PC-9 (cell line): ENCODE data around the gene TBATA. TPM values are rescaled to one million over a fixed set of nuclear protein-coding genes. Genes with fewer than 3 reads are reported as not detected.

Experiments
- BruUV-seq: library from RNA; stranded (reverse); fragments of 400-500 nt; replicated peaks from 2 replicates; lab custom pipeline; 2021; lab: Mats Ljungman, UMichigan
- CTCF ChIA-PET: fragments of 300-600 bp; sonication (Branson Sonifier 250); formaldehyde crosslinking; loops from one replicate; lab custom pipeline; 2022; ENCODE audit warnings: antibody characterized with exemption; lab: Charles Lee
- POLR2A ChIA-PET: fragments of 300-600 bp; sonication (Branson Sonifier 250); formaldehyde crosslinking; loops from one replicate; lab custom pipeline; 2022; ENCODE audit warnings: antibody characterized with exemption; ENCODE audit not compliant: unreplicated experiment; lab: Charles Lee
- DNase-seq, 2 experiments: peaks; one replicate each; pipeline versions ENCODE4 v3.0.0 to v3.0.0-alpha.2; 2015 to 2022; ENCODE audit warnings: mixed read lengths in 1 of 2
- H2AFZ ChIP-seq: fragments of 200-600 bp; sonication (generic); 2 replicates; pipeline ENCODE4 v1.8.1; 2017; ENCODE audit warnings: antibody characterized with exemption
- H3F3A ChIP-seq: fragments of 200-600 bp; sonication (generic); 2 replicates; pipeline ENCODE4 v1.8.1; 2017; ENCODE audit warnings: antibody characterized with exemption, mild to moderate bottlenecking, low read depth; ENCODE audit not compliant: insufficient read depth
- H3K27ac ChIP-seq: fragments of 200-600 bp; sonication (generic); 2 replicates; pipeline ENCODE4 v1.6.1; 2016; ENCODE audit warnings: mixed run types
- H3K27me3 ChIP-seq: fragments of 200-600 bp; sonication (generic); 2 replicates; pipeline ENCODE4 v1.6.1; 2016; ENCODE audit warnings: low read depth, mixed run types; ENCODE audit not compliant: insufficient read depth
- H3K36me3 ChIP-seq: fragments of 200-600 bp; sonication (generic); 2 replicates; pipeline ENCODE4 v1.6.1; 2016; ENCODE audit warnings: low read depth, mixed run types
- H3K4me1 ChIP-seq: fragments of 200-600 bp; sonication (generic); replicated peaks from 2 replicates; pipeline ENCODE4 v1.6.1; 2016; ENCODE audit warnings: mixed run types; ENCODE audit not compliant: insufficient read depth
- H3K4me2 ChIP-seq: fragments of 200-600 bp; sonication (generic); 2 replicates; pipeline ENCODE4 v1.6.1; 2017; ENCODE audit warnings: mixed run types
- H3K4me3 ChIP-seq: fragments of 200-600 bp; sonication (generic); 2 replicates; pipeline ENCODE4 v1.6.1; 2016; ENCODE audit warnings: mixed run types
- H3K79me2 ChIP-seq: fragments of 200-600 bp; sonication (generic); 2 replicates; pipeline ENCODE4 v1.6.1; 2017; ENCODE audit warnings: low read depth, mixed run types
- H3K9me2 ChIP-seq: fragments of 200-600 bp; sonication (generic); 2 replicates; pipeline ENCODE4 v1.8.1; 2017; ENCODE audit warnings: mild to moderate bottlenecking; ENCODE audit not compliant: insufficient read depth
- H3K9me3 ChIP-seq: fragments of 200-600 bp; sonication (generic); 2 replicates; pipeline ENCODE4 v1.8.1; 2016; ENCODE audit warnings: low read depth; ENCODE audit not compliant: insufficient read depth
- H4K20me1 ChIP-seq: fragments of 200-600 bp; sonication (generic); 2 replicates; pipeline ENCODE4 v1.8.1; 2017; ENCODE audit not compliant: insufficient read depth
- CTCF ChIP-seq: fragments of 200-600 bp; sonication (generic); conservative IDR thresholded peaks from 2 replicates; pipeline ENCODE4 v1.6.1; 2017; ENCODE audit warnings: mixed run types, antibody characterized with exemption, mild to moderate bottlenecking, moderate library complexity
- EZH2 ChIP-seq: fragments of 200-600 bp; sonication (generic); IDR thresholded peaks from 2 replicates; pipeline ENCODE4 v1.8.0; 2017; ENCODE audit warnings: antibody characterized with exemption, low read depth
- intact Hi-C: fragments of 100-400 bp; cut with micrococcal nuclease; formaldehyde crosslinking; loops from one replicate; pipeline ENCODE4 v1.10.0; 2022; ENCODE audit not compliant: unreplicated experiment
- total RNA-seq: library from RNA; stranded (reverse); gene quantifications from 2 replicates; pipeline ENCODE4 v1.2.3, GENCODE V29; 2021

TBATA gene
- total RNA-seq, 1 experiment from 2014 or later = not detected

- intact Hi-C loops = no loop called here
- H3K4me2 ChIP-seq = no peak overlapping the region
- peaks cover 19% of the 10 kb centered on the region for H3K4me1 ChIP-seq
- no peaks in the 10 kb centered on the region for H3K79me2 ChIP-seq
- H3K4me3 ChIP-seq = no peak overlapping the region
- peaks cover 12% of the 10 kb centered on the region; the same call in 1 of the 2 replicates for H3K9me3 ChIP-seq
- no peaks in the 10 kb centered on the region for H3F3A ChIP-seq
- no peak overlapping the region for H3K27ac ChIP-seq
- TF ChIP-seq EZH2 (no peak), CTCF (no peak)
- no peaks in the 10 kb centered on the region for H3K36me3 ChIP-seq
- BruUV-seq = no TSS peak
- H3K9me2 ChIP-seq = no peaks in the 10 kb centered on the region
- CTCF ChIA-PET = interaction anchor here (0.6 kb wide), 1 partner anchor 793 kb away, joined by 5 read pairs; no protein-coding TSS in a partner anchor
- H3K27me3 ChIP-seq = no peaks in the 10 kb centered on the region
- H2AFZ ChIP-seq = no peak overlapping the region
- POLR2A ChIA-PET = no interaction called here
- no peaks in the 10 kb centered on the region for H4K20me1 ChIP-seq
- DNase-seq = no peak
Observed at GRCh38 chr10:70763567-70763966, 21.6 kb downstream of the TBATA start.

GRCh38 chr10:70762441-70763175, 22.6 kb downstream of the TBATA start:
- no peak overlapping the region for H3K27ac ChIP-seq
- no peaks in the 10 kb centered on the region for H3K27me3 ChIP-seq
- H3K36me3 ChIP-seq = no peaks in the 10 kb centered on the region
- no peak overlapping the region for H2AFZ ChIP-seq
- peaks cover 12% of the 10 kb centered on the region; the same call in 1 of the 2 replicates for H3K9me3 ChIP-seq
- peaks cover 19% of the 10 kb centered on the region for H3K4me1 ChIP-seq
- H3K4me2 ChIP-seq = no peak overlapping the region
- H3K4me3 ChIP-seq = no peak overlapping the region
- H4K20me1 ChIP-seq = no peaks in the 10 kb centered on the region
- ChIA-PET CTCF (no interaction called here), POLR2A (no interaction called here)
- intact Hi-C loops = no loop called here
- no peaks in the 10 kb centered on the region for H3F3A ChIP-seq
- TF ChIP-seq EZH2 = no peak
- TF ChIP-seq CTCF = no peak
- no peaks in the 10 kb centered on the region for H3K9me2 ChIP-seq
- no peak for DNase-seq
- no peaks in the 10 kb centered on the region for H3K79me2 ChIP-seq
- no TSS peak for BruUV-seq

GRCh38 chr10:70761727-70762350, 23.3 kb downstream of the TBATA start:
- TF ChIP-seq CTCF (no peak), EZH2 (no peak)
- no peak for DNase-seq
- Histone ChIP-seq H3K9me2 (no peaks in the 10 kb centered on the region), H3K27me3 (no peaks in the 10 kb centered on the region), H3K4me1 (peaks cover 19% of the 10 kb centered on the region), H3K9me3 (peaks cover 12% of the 10 kb centered on the region; the same call in 1 of the 2 replicates), H3K36me3 (no peaks in the 10 kb centered on the region), H3F3A (no peaks in the 10 kb centered on the region), H4K20me1 (no peaks in the 10 kb centered on the region), H3K4me3 (no peak overlapping the region), H3K27ac (no peak overlapping the region), H3K4me2 (no peak overlapping the region), H3K79me2 (no peaks in the 10 kb centered on the region), H2AFZ (no peak overlapping the region)
- CTCF ChIA-PET = interaction anchor here (1.4 kb wide), 1 partner anchor 127 kb away, joined by 3 read pairs; no protein-coding TSS in a partner anchor
- POLR2A ChIA-PET = no interaction called here
- intact Hi-C loops = loop anchor here (1.0 kb wide), 2 partner anchors 53 to 118 kb away; partner anchors contain the start of gene SGPL1
- no TSS peak for BruUV-seq
